ENCODE data around the gene ST3GAL6.

The ST3GAL6 gene

DNA sequence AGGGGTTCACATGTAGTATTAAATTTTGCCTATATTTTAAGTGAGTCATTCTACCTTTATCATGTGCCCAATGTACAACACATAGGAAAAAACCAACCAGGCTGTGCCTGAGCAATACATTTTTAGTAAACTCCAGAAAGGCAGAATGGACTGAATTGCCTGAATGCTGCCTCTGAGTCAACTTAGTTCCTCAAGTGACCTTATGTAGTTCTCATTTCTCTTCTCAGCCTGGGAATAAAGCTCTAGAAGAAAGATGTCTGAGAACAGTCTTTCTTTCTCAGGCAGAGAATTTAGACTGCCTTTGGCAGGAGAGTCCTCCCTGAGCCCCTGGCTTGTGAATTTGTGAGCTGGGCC, 13.0 kb downstream of the ST3GAL6 start:
- H3K9me3 ChIP-seq (ENCODE audit: control insufficient read depth, low read length): no peaks in the 10 kb centered on the region
- no peak overlapping the region for H4K91ac ChIP-seq (ENCODE audit: low read length)
- no peak overlapping the region for H3K18ac ChIP-seq (ENCODE audit: low read depth in 1 of 2, low read length in 2 of 2)
- H3K27me3 ChIP-seq (ENCODE audit: control insufficient read depth in 1 of 2, insufficient read depth in 1 of 2, low read length in 2 of 2): no peaks in the 10 kb centered on the region
- H2BK12ac ChIP-seq (ENCODE audit: low read length in 2 of 2): no peak overlapping the region
- no peak overlapping the region for H3K9ac ChIP-seq (ENCODE audit: low read length)
- peaks cover 3% of the 10 kb centered on the region for H3K4me1 ChIP-seq (ENCODE audit: control insufficient read depth, insufficient read depth, low read depth, low read length)
- no peak overlapping the region for H4K8ac ChIP-seq (ENCODE audit: low read length)
- no peak overlapping the region for H2AFZ ChIP-seq (ENCODE audit: low read depth, low read length)
- no peaks in the 10 kb centered on the region for H3K79me1 ChIP-seq (replicated peaks; ENCODE audit: low read length, poor library complexity, severe bottlenecking)
- H2AK5ac ChIP-seq (ENCODE audit: low read length, severe bottlenecking): no peak overlapping the region
- no peak overlapping the region for H3K14ac ChIP-seq (ENCODE audit: low read length in 2 of 2)
- H3K4me2 ChIP-seq (ENCODE audit: low read length, poor library complexity, severe bottlenecking): no peak overlapping the region
- H3K4ac ChIP-seq (ENCODE audit: low read depth in 1 of 2, low read length in 2 of 2): no peak overlapping the region
- no peak overlapping the region for H3K23ac ChIP-seq (ENCODE audit: low read length in 2 of 2)
- H2BK120ac ChIP-seq (ENCODE audit: low read depth, low read length): no peak overlapping the region
- H2BK15ac ChIP-seq (ENCODE audit: low read depth, poor library complexity, severe bottlenecking): no peak overlapping the region
- no peak overlapping the region for H3K27ac ChIP-seq (ENCODE audit: low read length, poor library complexity, severe bottlenecking)
- no peak overlapping the region for H3K4me3 ChIP-seq (ENCODE audit: insufficient read depth in 1 of 2, low read depth in 1 of 2, low read length in 2 of 2)
- no peak overlapping the region for H2BK5ac ChIP-seq (ENCODE audit: low read depth, low read length, poor library complexity, severe bottlenecking)
- DNase-seq: no peak
- H3K36me3 ChIP-seq (ENCODE audit: control insufficient read depth in 1 of 2, insufficient read depth in 2 of 2, low read depth in 1 of 2, low read length in 2 of 2): no peaks in the 10 kb centered on the region

DNA sequence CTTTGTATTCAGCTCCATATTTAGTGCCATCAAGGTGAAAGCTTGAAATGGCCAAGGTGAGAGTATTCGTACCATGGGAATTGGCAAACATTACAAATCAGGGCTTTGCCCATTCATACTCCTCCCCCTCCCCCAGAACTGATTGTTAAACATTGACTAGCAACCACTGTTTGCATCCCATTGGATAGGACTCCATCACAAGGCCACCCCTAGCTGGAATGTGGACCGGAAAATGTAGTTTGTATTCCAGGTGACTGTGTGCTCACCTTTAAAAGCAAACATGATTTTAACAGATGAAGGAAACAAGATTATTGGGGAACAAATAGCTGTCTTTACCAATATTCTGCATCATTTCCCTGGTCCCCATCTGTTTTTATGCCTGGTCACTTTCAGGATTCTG, 14.1 kb downstream of the ST3GAL6 start:
- peak overlapping the region; percentile 80 for H2AK5ac ChIP-seq (ENCODE audit: low read length, severe bottlenecking)
- peak overlapping the region in 1 of 2 experiments; percentile 67 for H3K4ac ChIP-seq (ENCODE audit: low read depth in 1 of 2, low read length in 2 of 2)
- H3K79me1 ChIP-seq (replicated peaks; ENCODE audit: low read length, poor library complexity, severe bottlenecking): no peaks in the 10 kb centered on the region
- H4K91ac ChIP-seq (ENCODE audit: low read length): no peak overlapping the region
- H3K4me1 ChIP-seq (ENCODE audit: control insufficient read depth, insufficient read depth, low read depth, low read length): peaks cover 4% of the 10 kb centered on the region
- DNase-seq: no peak
- 95% methylated on average over 2 of the region's 2 CpGs for WGBS
- H3K23ac ChIP-seq (ENCODE audit: low read length in 2 of 2): peak overlapping the region in 1 of 2 experiments; percentile 41
- peak overlapping the region; percentile 18 for H3K27ac ChIP-seq (ENCODE audit: low read length, poor library complexity, severe bottlenecking)
- H3K14ac ChIP-seq (ENCODE audit: low read length in 2 of 2): peak overlapping the region in 1 of 2 experiments; percentile 49
- H2BK5ac ChIP-seq (ENCODE audit: low read depth, low read length, poor library complexity, severe bottlenecking): no peak overlapping the region
- H3K4me3 ChIP-seq (ENCODE audit: insufficient read depth in 1 of 2, low read depth in 1 of 2, low read length in 2 of 2): no peak overlapping the region
- H3K4me2 ChIP-seq (ENCODE audit: low read length, poor library complexity, severe bottlenecking): no peak overlapping the region
- H4K8ac ChIP-seq (ENCODE audit: low read length): no peak overlapping the region
- peak overlapping the region; percentile 18 for H3K9ac ChIP-seq (ENCODE audit: low read length)
- H2BK15ac ChIP-seq (ENCODE audit: low read depth, poor library complexity, severe bottlenecking): no peak overlapping the region
- no peaks in the 10 kb centered on the region for H3K36me3 ChIP-seq (ENCODE audit: control insufficient read depth in 1 of 2, insufficient read depth in 2 of 2, low read depth in 1 of 2, low read length in 2 of 2)
- no peaks in the 10 kb centered on the region for H3K9me3 ChIP-seq (ENCODE audit: control insufficient read depth, low read length)
- peak overlapping the region in 1 of 2 experiments; percentile 45 for H2BK12ac ChIP-seq (ENCODE audit: low read length in 2 of 2)
- H3K27me3 ChIP-seq (ENCODE audit: control insufficient read depth in 1 of 2, insufficient read depth in 1 of 2, low read length in 2 of 2): no peaks in the 10 kb centered on the region
- H3K18ac ChIP-seq (ENCODE audit: low read depth in 1 of 2, low read length in 2 of 2): no peak overlapping the region
- no peak overlapping the region for H2AFZ ChIP-seq (ENCODE audit: low read depth, low read length)
- no peak overlapping the region for H2BK120ac ChIP-seq (ENCODE audit: low read depth, low read length)

DNA sequence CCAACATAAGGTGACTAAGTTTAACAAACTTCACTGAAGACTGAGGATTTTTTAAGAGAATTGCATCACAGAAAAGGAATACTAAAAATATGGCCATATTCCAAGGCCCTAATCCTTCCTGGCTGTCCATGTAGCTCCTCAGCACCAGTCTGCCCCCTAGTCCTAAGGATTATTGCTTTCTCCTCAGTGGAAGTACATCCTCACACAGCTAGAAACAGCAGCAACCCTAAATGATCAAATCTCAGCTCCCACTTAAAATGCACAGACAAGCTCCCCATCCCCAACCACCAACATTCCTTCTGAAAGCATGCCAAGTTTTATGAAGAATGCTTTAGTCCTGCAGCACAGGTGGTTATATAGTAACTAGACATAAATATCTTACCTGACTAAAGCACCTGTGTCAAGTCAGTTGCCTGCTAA, 14.7 kb downstream of the ST3GAL6 start:
- Histone ChIP-seq H3K27ac (ENCODE audit: low read length, poor library complexity, severe bottlenecking) (peak overlapping the region; percentile 12), H4K8ac (ENCODE audit: low read length) (no peak overlapping the region), H3K27me3 (ENCODE audit: control insufficient read depth in 1 of 2, insufficient read depth in 1 of 2, low read length in 2 of 2) (no peaks in the 10 kb centered on the region), H2BK120ac (ENCODE audit: low read depth, low read length) (no peak overlapping the region), H3K4me1 (ENCODE audit: control insufficient read depth, insufficient read depth, low read depth, low read length) (peaks cover 5% of the 10 kb centered on the region), H3K9ac (ENCODE audit: low read length) (peak overlapping the region; percentile 75), H2BK12ac (ENCODE audit: low read length in 2 of 2) (no peak overlapping the region), H3K4me3 (ENCODE audit: insufficient read depth in 1 of 2, low read depth in 1 of 2, low read length in 2 of 2) (no peak overlapping the region), H3K9me3 (ENCODE audit: control insufficient read depth, low read length) (no peaks in the 10 kb centered on the region), H4K91ac (ENCODE audit: low read length) (no peak overlapping the region), H3K14ac (ENCODE audit: low read length in 2 of 2) (no peak overlapping the region), H3K18ac (ENCODE audit: low read depth in 1 of 2, low read length in 2 of 2) (no peak overlapping the region), H2BK5ac (ENCODE audit: low read depth, low read length, poor library complexity, severe bottlenecking) (no peak overlapping the region), H3K23ac (ENCODE audit: low read length in 2 of 2) (no peak overlapping the region), H3K4me2 (ENCODE audit: low read length, poor library complexity, severe bottlenecking) (no peak overlapping the region), H2AK5ac (ENCODE audit: low read length, severe bottlenecking) (no peak overlapping the region), H3K36me3 (ENCODE audit: control insufficient read depth in 1 of 2, insufficient read depth in 2 of 2, low read depth in 1 of 2, low read length in 2 of 2) (no peaks in the 10 kb centered on the region), H2AFZ (ENCODE audit: low read depth, low read length) (no peak overlapping the region), H3K4ac (ENCODE audit: low read depth in 1 of 2, low read length in 2 of 2) (no peak overlapping the region), H3K79me1 (replicated peaks; ENCODE audit: low read length, poor library complexity, severe bottlenecking) (no peaks in the 10 kb centered on the region), H2BK15ac (ENCODE audit: low read depth, poor library complexity, severe bottlenecking) (no peak overlapping the region)
- DNase-seq: peak; percentile 39

DNA sequence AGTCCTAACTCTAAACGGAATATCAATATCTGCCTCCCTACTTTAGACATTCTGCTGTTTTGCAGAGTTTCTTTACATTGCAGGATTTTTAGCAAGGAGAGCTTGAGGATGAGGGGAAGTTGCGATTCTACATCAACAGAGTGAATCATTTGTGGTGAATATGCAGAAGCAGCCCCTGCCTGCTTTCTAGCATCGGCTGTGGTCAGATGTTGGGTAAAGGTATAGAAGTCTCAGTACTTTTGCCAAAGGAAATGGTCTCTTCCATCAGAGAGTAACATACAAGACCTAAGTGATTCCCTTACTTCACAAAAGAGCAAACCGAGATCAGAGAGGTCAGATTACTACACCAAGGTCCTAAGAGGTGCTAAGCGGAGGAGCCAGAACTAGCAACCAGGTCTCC, 15.2 kb downstream of the ST3GAL6 start:
- Histone ChIP-seq H4K91ac (ENCODE audit: low read length) (no peak overlapping the region), H3K79me1 (replicated peaks; ENCODE audit: low read length, poor library complexity, severe bottlenecking) (no peaks in the 10 kb centered on the region), H3K9me3 (ENCODE audit: control insufficient read depth, low read length) (no peaks in the 10 kb centered on the region), H3K23ac (ENCODE audit: low read length in 2 of 2) (no peak overlapping the region), H2AFZ (ENCODE audit: low read depth, low read length) (no peak overlapping the region), H2BK12ac (ENCODE audit: low read length in 2 of 2) (no peak overlapping the region), H3K18ac (ENCODE audit: low read depth in 1 of 2, low read length in 2 of 2) (peak overlapping the region in 1 of 2 experiments; percentile 42), H4K8ac (ENCODE audit: low read length) (no peak overlapping the region), H3K4me1 (ENCODE audit: control insufficient read depth, insufficient read depth, low read depth, low read length) (peaks cover 10% of the 10 kb centered on the region), H2BK15ac (ENCODE audit: low read depth, poor library complexity, severe bottlenecking) (no peak overlapping the region), H3K4me2 (ENCODE audit: low read length, poor library complexity, severe bottlenecking) (no peak overlapping the region), H3K4me3 (ENCODE audit: insufficient read depth in 1 of 2, low read depth in 1 of 2, low read length in 2 of 2) (peak overlapping the region in 1 of 2 experiments; percentile 25), H2AK5ac (ENCODE audit: low read length, severe bottlenecking) (no peak overlapping the region), H3K27me3 (ENCODE audit: control insufficient read depth in 1 of 2, insufficient read depth in 1 of 2, low read length in 2 of 2) (no peaks in the 10 kb centered on the region), H3K9ac (ENCODE audit: low read length) (peak overlapping the region; percentile 75), H3K4ac (ENCODE audit: low read depth in 1 of 2, low read length in 2 of 2) (no peak overlapping the region), H3K14ac (ENCODE audit: low read length in 2 of 2) (no peak overlapping the region), H2BK120ac (ENCODE audit: low read depth, low read length) (no peak overlapping the region), H3K36me3 (ENCODE audit: control insufficient read depth in 1 of 2, insufficient read depth in 2 of 2, low read depth in 1 of 2, low read length in 2 of 2) (no peaks in the 10 kb centered on the region), H2BK5ac (ENCODE audit: low read depth, low read length, poor library complexity, severe bottlenecking) (no peak overlapping the region), H3K27ac (ENCODE audit: low read length, poor library complexity, severe bottlenecking) (peak overlapping the region; percentile 90)
- no peak for DNase-seq
- 78% methylated on average over 3 of the region's 5 CpGs for WGBS

Data from mesenchymal stem cell (in vitro differentiated cells and primary cell).